IPS-18a (cell line): ENCODE measurements around the gene AQP10.
"Not testable (repeated sequence)": the region's sequence is repeated elsewhere in the genome, so short reads cannot be mapped to it uniquely, and the experiment has no call there.

ENCODE experiments used
- H3K27ac ChIP-seq: one replicate; pipeline ENCODE4 v1.5.1; 2013; ENCODE audit warnings: low read length
- H3K27me3 ChIP-seq: one replicate; pipeline ENCODE4 v1.6.1; 2013; ENCODE audit warnings: mild to moderate bottlenecking, low read length; ENCODE audit not compliant: control insufficient read depth, insufficient read depth
- H3K36me3 ChIP-seq: one replicate; pipeline ENCODE4 v1.6.1; 2013; ENCODE audit warnings: low read depth, low read length; ENCODE audit not compliant: control insufficient read depth
- H3K4me1 ChIP-seq: one replicate; pipeline ENCODE4 v1.6.1; 2013; ENCODE audit warnings: low read depth, low read length; ENCODE audit not compliant: control insufficient read depth
- H3K4me3 ChIP-seq: one replicate; pipeline ENCODE4 v1.5.1; 2013; ENCODE audit warnings: low read length
- H3K9ac ChIP-seq: one replicate; pipeline ENCODE4 v1.6.1; 2013; ENCODE audit warnings: mild to moderate bottlenecking, low read length, moderate library complexity
- H3K9me3 ChIP-seq: one replicate; pipeline ENCODE4 v1.6.1; 2013; ENCODE audit warnings: low read depth, low read length; ENCODE audit not compliant: control insufficient read depth

Gene AQP10

GRCh38 chr1:154373777-154374357 is 53.0 kb downstream of the AQP10 start:
- H3K9ac ChIP-seq, H3K27ac ChIP-seq, H3K4me3 ChIP-seq: not testable (repeated sequence)

More at GRCh38 chr1:154373777-154374357, 53.0 kb downstream of the AQP10 start:
- not testable (repeated sequence) for H3K9me3 ChIP-seq, H3K36me3 ChIP-seq, H3K27me3 ChIP-seq, H3K4me1 ChIP-seq
